A549 (cell line): ENCODE measurements around the gene MAP7D1. TPM values are rescaled to one million over a fixed set of nuclear protein-coding genes. Genes with fewer than 3 reads are reported as not detected.

Experiments
- ATAC-seq, 2 experiments: fragments of 200-7000 bp in 1 of 2; fragments of >200 bp in 1 of 2; cut with Nextera tagmentation in 1 of 2; cut with Tn5 transposase in 1 of 2; 3 replicates each; pipeline versions ENCODE4 v1.8.0 to v1.9.1; 2018 to 2020; ENCODE audit warnings: mild to moderate bottlenecking in 1 of 2, moderate library complexity in 1 of 2
- CTCF ChIA-PET: fragments of 300-600 bp; sonication (Branson Sonifier 250); formaldehyde crosslinking; extraction: SDS; loops from one replicate; lab custom pipeline; 2021; ENCODE audit warnings: antibody characterized with exemption, inconsistent platforms; lab: Yijun Ruan, JAX
- POLR2A ChIA-PET: fragments of 350-600 bp; formaldehyde crosslinking; extraction: SDS; loops from one replicate; lab custom pipeline; 2021; ENCODE audit warnings: antibody characterized with exemption, inconsistent platforms; lab: Yijun Ruan, JAX
- DNase-seq, 2 experiments: peaks; one replicate each; pipeline versions ENCODE4 v3.0.0 to v3.0.0-alpha.2; 2011 to 2016; ENCODE audit warnings: low read depth in 1 of 2, low spot score in 1 of 2
- FAIRE-seq: peaks from 2 replicates; lab custom pipeline; 2011; peaks lifted over from hg19 to GRCh38; lab: Jason Lieb, UNC
- H3K27ac ChIP-seq, 2 experiments: fragments of >200 bp; sonication (Bioruptor Twin); formaldehyde crosslinking; 3 replicates each; pipeline ENCODE4 v1.5.1; 2016 to 2017
- H3K4me1 ChIP-seq: fragments of >200 bp; sonication (Bioruptor Twin); formaldehyde crosslinking; 3 replicates; pipeline ENCODE4 v1.6.1; 2016
- H3K4me2 ChIP-seq: fragments of >200 bp; sonication (Bioruptor Twin); formaldehyde crosslinking; 3 replicates; pipeline ENCODE4 v1.6.1; 2016
- H3K4me3 ChIP-seq: fragments of >200 bp; sonication (Bioruptor Twin); formaldehyde crosslinking; 3 replicates; pipeline ENCODE4 v1.5.1; 2016
- H3K9me3 ChIP-seq: fragments of >200 bp; sonication (Bioruptor Twin); formaldehyde crosslinking; 3 replicates; pipeline ENCODE4 v1.6.1; 2016
- BCL3 ChIP-seq: fragments of >200 bp; sonication (Bioruptor Twin); formaldehyde crosslinking; IDR thresholded peaks from 3 replicates; pipeline ENCODE4 v1.6.1; 2016
- BHLHE40 ChIP-seq: IDR thresholded peaks from 2 replicates; pipeline ENCODE4 v1.6.1; 2012; ENCODE audit warnings: low read depth, low read length, inconsistent platforms
- CBX2 ChIP-seq: fragments of 200-600 bp; sonication (generic); IDR thresholded peaks from 2 replicates; pipeline ENCODE4 v1.6.1; 2016; ENCODE audit warnings: low read depth, mild to moderate bottlenecking, borderline replicate concordance
- CEBPB ChIP-seq, 2 experiments: fragments of >200 bp in 1 of 2; sonication (Bioruptor Twin) in 1 of 2; formaldehyde crosslinking in 1 of 2; IDR thresholded peaks; 2 replicates each; pipeline ENCODE4 v1.6.1; 2012 to 2016
- CTCF ChIP-seq: fragments of >200 bp; sonication (Bioruptor Twin); formaldehyde crosslinking; IDR thresholded peaks from 3 replicates; pipeline ENCODE4 v1.5.1; 2016
- EHF ChIP-seq: fragments of 250-450 bp; sonication (Bioruptor Pico); IDR thresholded peaks from 2 replicates; pipeline ENCODE4 v1.5.0; 2020; ENCODE audit warnings: mild to moderate bottlenecking
- EHMT2 ChIP-seq: fragments of 200-600 bp; sonication (generic); IDR thresholded peaks from 2 replicates; pipeline ENCODE4 v1.6.1; 2016; ENCODE audit warnings: antibody characterized with exemption, low read depth, mild to moderate bottlenecking, moderate library complexity
- ELK1 ChIP-seq: fragments of 150-350 bp; IDR thresholded peaks from 2 replicates; pipeline ENCODE4 v1.6.1; 2014; ENCODE audit warnings: low read depth, mild to moderate bottlenecking, low read length
- EP300 ChIP-seq, 2 experiments: fragments of >200 bp; sonication (Bioruptor Twin); formaldehyde crosslinking; IDR thresholded peaks; 2 replicates in 1 of 2; 3 replicates in 1 of 2; pipeline ENCODE4 v1.6.1; 2016 to 2017
- ESRRA ChIP-seq: fragments of 150-350 bp; IDR thresholded peaks from 2 replicates; pipeline ENCODE4 v1.6.1; 2014; ENCODE audit warnings: mild to moderate bottlenecking, low read length, borderline replicate concordance
- FOSL2 ChIP-seq, 2 experiments: fragments of 450-650 bp in 1 of 2; fragments of >200 bp in 1 of 2; sonication (Bioruptor Twin) in 1 of 2; formaldehyde crosslinking; IDR thresholded peaks; 2 replicates each; pipeline versions ENCODE4 v1.5.0 to v1.6.1; 2016 to 2020; ENCODE audit warnings: mild to moderate bottlenecking in 1 of 2, moderate library complexity in 1 of 2
- FOXS1 ChIP-seq: fragments of 250-450 bp; sonication (Bioruptor Pico); IDR thresholded peaks from 2 replicates; pipeline ENCODE4 v1.5.0; 2020; ENCODE audit warnings: mild to moderate bottlenecking, moderate library complexity
- GATA3 ChIP-seq: IDR thresholded peaks from 2 replicates; pipeline ENCODE4 v1.6.1; 2012; ENCODE audit warnings: borderline replicate concordance
- HMGXB4 ChIP-seq: fragments of 250-450 bp; sonication (Bioruptor Pico); IDR thresholded peaks from 2 replicates; pipeline ENCODE4 v1.5.0; 2021; ENCODE audit warnings: mild to moderate bottlenecking, moderate library complexity, borderline replicate concordance
- HOXA7 ChIP-seq: fragments of 250-450 bp; sonication (Bioruptor Pico); IDR thresholded peaks from 2 replicates; pipeline ENCODE4 v1.5.0; 2020; ENCODE audit warnings: mild to moderate bottlenecking, moderate library complexity
- HOXB5 ChIP-seq: fragments of 250-450 bp; sonication (Bioruptor Pico); IDR thresholded peaks from 2 replicates; pipeline ENCODE4 v1.5.0; 2020; ENCODE audit warnings: mild to moderate bottlenecking, moderate library complexity
- MAX ChIP-seq: IDR thresholded peaks from 2 replicates; pipeline ENCODE4 v1.6.1; 2012
- MAZ ChIP-seq: fragments of 150-350 bp; IDR thresholded peaks from 2 replicates; pipeline ENCODE4 v1.6.1; 2014; ENCODE audit warnings: antibody characterized with exemption, low read depth, low read length, borderline replicate concordance
- MYC ChIP-seq: IDR thresholded peaks from 2 replicates; pipeline ENCODE4 v1.6.1; 2012; ENCODE audit warnings: mild to moderate bottlenecking, inconsistent platforms, low read length, improper control_type of control experiment, borderline replicate concordance
- NFE2L2 ChIP-seq: fragments of 150-350 bp; conservative IDR thresholded peaks from 2 replicates; pipeline ENCODE4 v1.6.1; 2014; ENCODE audit warnings: low read length
- NR3C1 ChIP-seq: fragments of >200 bp; sonication (Bioruptor Twin); formaldehyde crosslinking; IDR thresholded peaks from 3 replicates; pipeline ENCODE4 v1.6.1; 2017
- PHF8 ChIP-seq: fragments of 200-600 bp; sonication (generic); IDR thresholded peaks from 2 replicates; pipeline ENCODE4 v1.6.1; 2016; ENCODE audit warnings: low read depth, mild to moderate bottlenecking, antibody characterized with exemption, moderate library complexity, borderline replicate concordance
- POLR2A ChIP-seq: IDR thresholded peaks from 2 replicates; pipeline ENCODE4 v1.6.1; 2012; ENCODE audit warnings: mild to moderate bottlenecking, low read length
- POLR2AphosphoS2 ChIP-seq: conservative IDR thresholded peaks from 2 replicates; pipeline ENCODE4 v1.6.1; 2012; ENCODE audit warnings: low read length, improper control_type of control experiment, inconsistent platforms
- RNF2 ChIP-seq: fragments of 200-600 bp; sonication (generic); IDR thresholded peaks from 2 replicates; pipeline ENCODE4 v1.6.1; 2016; ENCODE audit warnings: low read depth, mild to moderate bottlenecking, antibody characterized with exemption, moderate library complexity, borderline replicate concordance
- SMC3 ChIP-seq: fragments of >200 bp; sonication (Bioruptor Twin); formaldehyde crosslinking; IDR thresholded peaks from 3 replicates; pipeline ENCODE4 v1.6.1; 2018; ENCODE audit warnings: inconsistent platforms
- TP53 ChIP-seq: fragments of 250-450 bp; sonication (Bioruptor Pico); IDR thresholded peaks from 2 replicates; pipeline ENCODE4 v1.5.0; 2021; ENCODE audit warnings: mild to moderate bottlenecking, moderate library complexity
- ZFP36 ChIP-seq: fragments of 450-650 bp; IDR thresholded peaks from 2 replicates; pipeline ENCODE4 v1.6.1; 2014; ENCODE audit warnings: borderline replicate concordance; ENCODE audit not compliant: partially characterized antibody
- ZNF302 ChIP-seq: fragments of 250-450 bp; sonication (Bioruptor Pico); IDR thresholded peaks from 2 replicates; pipeline ENCODE4 v1.9.0; 2021; ENCODE audit warnings: inconsistent platforms, mild to moderate bottlenecking, moderate library complexity
- ZSCAN20 ChIP-seq: fragments of 250-450 bp; sonication (Bioruptor Pico); IDR thresholded peaks from 2 replicates; pipeline ENCODE4 v1.8.0; 2022; ENCODE audit warnings: mild to moderate bottlenecking, moderate library complexity
- WGBS: methylation state at CpG from one replicate; pipeline ENCODE4 v1.1.6; 2017; ENCODE audit errors: missing lambda C conversion rate; 5-methylcytosine and 5-hydroxymethylcytosine counted together
- polyA plus RNA-seq, 4 experiments: library from polyadenylated mRNA; depleted of rRNA in 3 of 4; stranded (reverse); fragments of >200 nt; fragmentation: RNase III in 1 of 4; extraction: RNeasy Plus Mini Kit Qiagen cat#74134 plus additional on column Dnase treatment in 1 of 4; gene quantifications; 2 replicates in 3 of 4; 3 replicates in 1 of 4; pipeline ENCODE4 v1.2.3, GENCODE V29; 2011 to 2017

Gene MAP7D1
- polyA plus RNA-seq, 2 of the 4 experiments (the other 2 are of a cell fraction), result 16.4 to 74.9 TPM

- POLR2A ChIA-PET, result no interaction called here
- Histone ChIP-seq H3K4me2 (no peak overlapping the region), H3K4me3 (no peak overlapping the region), H3K9me3 (no peaks in the 10 kb centered on the region), H3K4me1 (peaks cover 18% of the 10 kb centered on the region), H3K27ac (0 out of 6 replicates have a peak overlapping the region, but pooled peaks of 1 of the 2 experiments have one; percentile 26)
- no peak for FAIRE-seq
- WGBS, result 65% methylated on average over 4 of the region's 11 CpGs
- ATAC-seq, result no peak
- TF ChIP-seq BHLHE40 (no peak), FOSL2 (IDR thresholded peaks at IDR 0.05) (no peak), FOSL2 (CRISPR knock-in tag; IDR thresholded peaks at IDR 0.05) (no peak), PHF8 (no peak), MAX (no peak), CEBPB (IDR thresholded peaks at IDR 0.05) (no peak), ESRRA (no peak), GATA3 (no peak), MAZ (no peak), EHF (CRISPR knock-in tag) (no peak), FOXS1 (CRISPR knock-in tag) (no peak), HOXA7 (no peak), MYC (no peak), CBX2 (no peak), NR3C1 (no peak), POLR2AphosphoS2 (no peak), POLR2A (no peak), EP300 (IDR thresholded peaks at IDR 0.05) (no peak), BCL3 (no peak), HOXB5 (no peak)
- TF ChIP-seq, all 56 proteins: peak for 0
- no peak for DNase-seq
- CTCF ChIA-PET, result interaction anchor here (0.5 to 8.0 kb wide), 4 partner anchors 14 to 168 kb away, joined by 3 to 54 read pairs (median 6); partner anchors contain the start of gene TRAPPC3
Observed at GRCh38 chr1:36174713-36175112, 18.8 kb downstream of the MAP7D1 start.

- no peaks in the 10 kb centered on the region for H3K9me3 ChIP-seq
- ATAC-seq (peak in 1 of 2 experiments; percentile 15; a peak in 2 of 6 replicates), DNase-seq (no peak)
- CTCF ChIA-PET, result interaction anchor here (0.6 to 8.0 kb wide), 3 partner anchors 14 to 167 kb away, joined by 3 to 54 read pairs (median 8); partner anchors contain the start of gene TRAPPC3
- WGBS, result 89% methylated on average over 5 of the region's 11 CpGs
- TF ChIP-seq EHMT2, result no peak
- no peak for TF ChIP-seq ZSCAN20 (CRISPR knock-in tag)
- no peak for TF ChIP-seq POLR2A
- no peak for TF ChIP-seq NFE2L2
- TF ChIP-seq ZFP36, result no peak
- TF ChIP-seq CTCF, result no peak
- TF ChIP-seq ELK1, result no peak
- TF ChIP-seq TP53 (CRISPR knock-in tag), result no peak
- no peak for TF ChIP-seq ZNF302 (CRISPR knock-in tag)
- no peak for TF ChIP-seq ESRRA
- TF ChIP-seq RNF2, result no peak
- TF ChIP-seq SMC3, result no peak
- no peak for TF ChIP-seq HMGXB4
- TF ChIP-seq, all 56 proteins: peak for 0
- Histone ChIP-seq H3K4me1 (peaks cover 18% of the 10 kb centered on the region), H3K4me2 (no peak overlapping the region), H3K4me3 (no peak overlapping the region), H3K27ac (0 out of 6 replicates have a peak overlapping the region, but pooled peaks of 1 of the 2 experiments have one; percentile 26)
- POLR2A ChIA-PET, result no interaction called here
- no peak for FAIRE-seq
Observed at GRCh38 chr1:36175137-36176095, 19.5 kb downstream of the MAP7D1 start.
